ENCODE measurements around the gene PDPK1.

GRCh38 chr16:2519711-2520080 lies 18.1 kb upstream of the PDPK1 start:
- TF ChIP-seq POLR2A (IDR thresholded peaks at IDR 0.05; ENCODE audit: low read depth) = no peak
- TF ChIP-seq, protein P1, sequence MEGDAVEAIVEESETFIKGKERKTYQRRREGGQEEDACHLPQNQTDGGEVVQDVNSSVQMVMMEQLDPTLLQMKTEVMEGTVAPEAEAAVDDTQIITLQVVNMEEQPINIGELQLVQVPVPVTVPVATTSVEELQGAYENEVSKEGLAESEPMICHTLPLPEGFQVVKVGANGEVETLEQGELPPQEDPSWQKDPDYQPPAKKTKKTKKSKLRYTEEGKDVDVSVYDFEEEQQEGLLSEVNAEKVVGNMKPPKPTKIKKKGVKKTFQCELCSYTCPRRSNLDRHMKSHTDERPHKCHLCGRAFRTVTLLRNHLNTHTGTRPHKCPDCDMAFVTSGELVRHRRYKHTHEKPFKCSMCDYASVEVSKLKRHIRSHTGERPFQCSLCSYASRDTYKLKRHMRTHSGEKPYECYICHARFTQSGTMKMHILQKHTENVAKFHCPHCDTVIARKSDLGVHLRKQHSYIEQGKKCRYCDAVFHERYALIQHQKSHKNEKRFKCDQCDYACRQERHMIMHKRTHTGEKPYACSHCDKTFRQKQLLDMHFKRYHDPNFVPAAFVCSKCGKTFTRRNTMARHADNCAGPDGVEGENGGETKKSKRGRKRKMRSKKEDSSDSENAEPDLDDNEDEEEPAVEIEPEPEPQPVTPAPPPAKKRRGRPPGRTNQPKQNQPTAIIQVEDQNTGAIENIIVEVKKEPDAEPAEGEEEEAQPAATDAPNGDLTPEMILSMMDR (IDR thresholded peaks at IDR 0.05) = no peak
- TF ChIP-seq POLR2AphosphoS5 (IDR thresholded peaks at IDR 0.05) = no peak

Measured in esophagus muscularis mucosa (tissue), 3 donors.